HG03060 (cell line): ENCODE results near the gene LRFN2.

Source experiments
- ATAC-seq: cut with Tn5 transposase; IDR thresholded peaks from one replicate; pipeline ENCODE4 v1.9.1; 2021; ENCODE audit warnings: low read depth, moderate number of reproducible peaks; ENCODE audit not compliant: unreplicated experiment

LRFN2 gene

DNA sequence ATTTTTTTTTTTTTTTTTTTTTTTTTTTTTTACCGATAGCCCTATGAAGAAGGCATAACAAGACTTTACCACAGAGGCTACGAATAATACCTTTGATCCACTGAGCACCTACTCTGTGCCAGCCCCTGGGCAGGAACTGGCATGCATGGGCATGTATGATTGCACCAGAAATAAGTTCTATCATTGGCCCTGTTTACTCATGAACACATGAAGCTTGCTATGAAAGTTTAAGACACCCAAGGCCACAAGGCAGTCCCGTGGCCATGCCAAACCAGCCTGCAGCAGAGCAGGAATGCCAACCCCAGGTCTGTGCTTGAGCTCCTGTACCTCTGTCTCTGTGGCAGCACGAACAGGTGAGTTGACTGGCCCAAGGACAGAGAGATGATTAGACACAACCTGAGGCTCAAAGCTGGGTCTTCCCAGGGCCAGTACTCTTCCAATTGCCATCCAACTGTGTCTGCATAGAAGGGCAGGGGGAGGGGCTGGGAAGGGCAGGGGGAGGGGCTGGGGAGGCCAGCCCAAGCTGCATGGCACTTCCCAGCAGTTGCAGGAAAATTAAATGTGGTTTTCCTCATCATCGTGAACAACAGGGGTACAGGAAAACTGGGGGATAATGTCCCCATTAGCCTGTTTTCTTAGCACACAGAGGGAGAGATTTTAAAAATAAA, 63.5 kb downstream of the LRFN2 start:
- no peak for ATAC-seq

DNA sequence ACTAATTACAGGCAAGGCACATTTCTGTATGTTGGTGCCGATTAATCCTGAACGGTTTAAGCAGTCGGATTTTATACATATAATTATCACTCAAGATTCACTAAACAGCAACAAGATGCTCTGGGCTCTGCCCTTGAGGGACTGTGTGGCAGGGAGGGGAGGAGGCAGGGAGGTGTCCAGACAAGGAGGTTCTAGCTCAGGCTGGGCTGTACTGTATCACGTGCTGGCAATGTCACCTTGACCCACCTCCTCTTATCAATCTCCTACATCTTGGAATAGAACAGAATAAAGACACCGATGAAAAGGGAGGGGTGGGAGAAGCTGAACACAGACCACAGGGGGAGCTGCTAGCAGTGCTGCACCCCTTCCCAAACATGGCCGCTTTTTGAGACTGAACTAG, 65.7 kb downstream of the LRFN2 start:
- ATAC-seq: no peak

DNA sequence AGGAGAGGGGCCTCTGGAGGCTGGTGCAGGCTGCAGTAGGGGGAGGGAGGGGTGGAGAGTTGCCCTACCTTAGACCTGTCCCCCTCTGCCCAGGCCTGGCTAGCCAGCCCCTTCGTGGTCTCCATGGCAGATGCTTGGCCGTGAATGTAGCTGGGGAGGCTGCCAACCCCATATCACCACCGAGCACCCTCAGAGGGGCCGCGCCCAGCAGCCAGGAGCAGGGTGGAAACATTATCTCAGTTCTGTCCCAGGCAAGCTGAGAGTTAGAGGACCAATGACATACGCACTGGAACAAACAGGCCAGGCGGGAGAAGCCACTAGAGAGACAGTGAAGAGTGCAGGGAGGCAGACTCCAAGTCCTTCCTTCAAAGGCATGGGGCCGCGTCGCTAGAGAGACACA, 66.5 kb downstream of the LRFN2 start:
- no peak for ATAC-seq

DNA sequence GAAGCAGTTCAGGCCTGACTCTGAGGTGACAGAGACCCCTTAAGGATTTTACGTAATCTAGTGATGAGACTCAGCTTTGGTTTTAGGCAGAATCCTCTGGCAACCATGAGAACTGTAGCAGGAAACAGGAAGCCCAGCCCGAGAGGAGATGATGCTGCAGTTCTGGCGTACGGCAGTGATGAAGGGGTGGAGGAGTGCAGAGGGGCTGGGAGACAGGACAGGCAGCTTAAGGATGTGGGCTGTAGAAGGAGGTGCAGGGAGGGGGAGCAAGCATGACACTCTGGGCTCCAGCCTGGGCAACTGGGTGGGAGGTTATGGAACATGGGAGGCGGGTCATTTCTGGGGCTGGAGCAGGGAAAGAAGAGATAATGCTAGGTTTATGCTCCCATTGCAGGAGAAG, 67.1 kb downstream of the LRFN2 start:
- ATAC-seq: no peak

DNA sequence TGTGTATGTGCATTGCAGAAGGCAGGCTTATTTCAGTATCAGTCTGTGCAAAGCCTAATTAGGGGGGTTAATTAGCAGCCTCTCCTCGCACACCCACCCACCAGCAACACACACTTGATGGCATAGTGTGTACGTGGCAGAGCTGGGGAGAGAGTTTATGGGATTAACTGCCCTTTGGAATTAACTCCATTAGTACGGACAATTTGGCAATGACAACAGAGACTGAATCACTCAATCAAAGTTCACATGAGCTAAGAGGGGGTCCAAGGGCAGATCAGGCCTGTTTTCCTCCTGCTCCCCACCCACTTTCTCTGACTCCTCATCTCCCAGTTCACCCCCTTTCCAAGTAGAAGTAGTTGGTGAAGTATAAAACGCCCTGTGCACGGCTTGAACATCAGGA, 69.5 kb downstream of the LRFN2 start:
- no peak for ATAC-seq

DNA sequence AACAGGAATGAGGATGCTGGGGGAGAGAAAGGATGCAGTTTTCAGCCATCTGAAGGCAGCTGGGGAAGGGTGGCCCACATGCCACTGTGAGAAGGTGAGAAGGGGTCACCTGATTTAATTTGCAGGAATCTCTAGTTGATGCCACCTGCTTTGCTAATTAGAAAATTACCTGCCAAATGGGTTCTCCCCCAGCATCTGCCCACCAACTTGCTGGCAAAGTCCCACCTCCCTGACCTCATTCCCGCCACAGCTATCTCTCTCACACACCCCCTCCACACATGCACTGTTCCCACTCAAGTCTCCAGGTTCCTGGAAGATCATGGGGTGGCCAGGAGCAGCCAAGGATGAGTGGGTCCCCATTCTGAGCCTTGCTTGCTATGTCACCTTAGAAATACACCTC, 70.7 kb downstream of the LRFN2 start:
- no peak for ATAC-seq

DNA sequence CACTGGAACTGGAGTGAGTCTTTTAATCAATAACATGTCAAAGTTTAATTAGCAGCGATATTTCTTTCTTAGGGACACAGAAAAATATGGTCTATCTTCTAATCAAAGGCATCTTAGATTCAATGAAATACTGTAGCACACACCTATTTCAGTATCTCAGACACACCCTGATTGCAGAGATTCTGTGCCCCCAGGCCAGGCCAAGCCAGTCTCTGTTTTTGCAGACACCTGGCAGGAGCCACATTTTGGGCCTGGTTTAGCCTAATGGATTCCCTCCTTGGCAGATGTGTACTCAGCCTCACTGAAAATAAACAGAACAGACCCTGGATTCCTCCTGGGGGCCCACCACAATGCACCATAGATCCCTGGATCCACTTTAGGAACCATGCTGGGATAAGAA, 74.8 kb downstream of the LRFN2 start:
- no peak for ATAC-seq

DNA sequence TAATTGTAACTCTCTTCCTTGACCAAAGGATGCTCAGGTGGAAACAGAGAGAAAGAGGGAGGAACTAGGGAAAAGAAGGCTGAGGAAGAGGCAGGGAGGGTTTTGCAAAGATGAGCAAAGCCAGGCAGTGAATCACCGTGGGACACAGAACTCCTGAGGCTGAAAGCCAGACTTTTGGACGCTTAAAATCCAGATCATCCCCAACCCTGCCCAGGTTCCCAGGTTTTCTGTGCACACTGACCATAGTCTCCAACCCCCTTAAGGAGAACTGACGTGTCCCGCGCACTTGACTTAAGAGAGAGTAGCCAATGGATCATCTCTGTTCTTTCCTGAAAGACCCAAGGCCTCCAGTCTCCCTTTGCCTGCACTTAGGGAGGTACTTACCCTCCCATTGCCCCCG, 75.3 kb downstream of the LRFN2 start:
- no peak for ATAC-seq

DNA sequence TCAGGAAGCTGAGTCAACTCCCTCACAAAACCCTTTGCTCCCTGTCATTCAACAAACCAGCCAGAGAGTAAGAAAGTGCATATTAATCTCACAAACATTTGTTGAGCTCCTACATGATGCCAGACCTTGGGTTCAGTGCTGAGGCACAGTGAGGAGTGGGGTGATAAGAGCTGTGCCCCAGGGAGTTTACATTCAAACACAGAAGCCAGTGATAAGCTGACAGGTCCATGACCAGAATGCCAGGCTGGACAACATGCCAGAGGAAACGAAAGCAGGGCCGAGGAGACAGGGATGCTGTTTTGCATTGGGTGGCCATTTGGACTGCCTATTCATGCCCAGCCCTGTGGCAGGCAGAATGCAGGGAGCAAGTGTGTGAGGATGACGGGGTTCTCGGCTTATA, 76.7 kb downstream of the LRFN2 start:
- no peak for ATAC-seq

DNA sequence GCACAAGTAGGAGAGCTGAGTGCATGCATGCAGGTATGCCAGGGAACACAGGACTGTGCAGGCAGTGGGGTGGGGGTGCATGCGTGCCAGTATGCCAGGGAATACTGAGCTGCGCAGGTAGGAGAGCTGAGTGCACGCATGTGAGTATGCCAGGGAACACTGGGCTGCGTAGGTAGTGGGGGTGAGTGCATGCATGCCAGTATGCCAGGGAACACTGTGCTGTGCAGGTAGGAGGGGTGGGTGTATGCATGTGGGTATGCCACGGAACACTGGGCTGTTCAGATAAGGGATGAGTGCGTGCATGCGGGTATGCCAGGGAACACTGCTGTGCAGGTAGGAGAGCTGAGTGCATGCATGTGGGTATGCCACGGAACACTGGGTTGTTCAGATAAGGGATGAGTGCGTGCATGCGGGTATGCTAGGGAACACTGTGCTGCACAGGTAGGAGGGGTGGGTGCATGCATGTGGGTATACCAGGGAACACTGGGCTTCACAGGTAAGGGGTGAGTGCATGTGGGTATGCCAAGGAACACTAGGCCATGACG, 77.4 kb downstream of the LRFN2 start:
- ATAC-seq: no peak

DNA sequence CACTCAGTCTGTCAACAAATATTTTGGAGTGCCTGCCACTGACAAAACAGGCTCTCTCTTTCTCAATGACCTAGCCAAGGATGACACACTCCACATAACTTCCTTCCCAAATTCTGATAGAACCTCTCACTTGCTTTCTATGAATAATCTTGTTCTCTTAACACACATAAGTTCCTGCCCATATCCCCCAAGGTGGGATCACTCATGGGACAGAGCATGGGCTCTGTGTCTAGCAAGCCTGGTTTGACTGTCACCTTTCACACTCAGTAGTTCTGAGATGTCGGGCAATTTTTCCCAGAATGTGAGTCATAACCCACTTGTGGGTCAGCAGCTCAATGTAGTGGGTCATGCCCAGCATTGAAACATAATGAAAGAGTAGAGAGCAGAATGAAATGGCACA, 78.1 kb downstream of the LRFN2 start:
- no peak for ATAC-seq

DNA sequence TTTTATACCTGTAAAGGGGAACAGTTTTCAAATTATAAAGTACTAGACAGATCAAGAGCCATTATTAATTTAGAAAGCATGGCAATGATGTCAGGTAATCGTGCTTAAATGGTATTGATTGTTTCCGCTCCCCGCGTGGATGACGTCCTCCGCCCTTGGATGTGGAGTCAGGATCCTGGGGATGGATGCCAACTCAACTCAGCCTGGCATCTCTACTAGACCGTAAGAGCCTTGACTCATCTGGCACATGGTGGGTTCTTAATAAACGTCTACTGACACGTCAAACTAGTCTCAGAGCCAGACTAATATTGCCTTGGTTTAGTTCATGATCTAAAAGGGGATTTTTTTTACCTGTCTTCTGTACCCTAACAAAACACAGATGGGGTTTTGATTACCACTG, 80.2 kb downstream of the LRFN2 start:
- ATAC-seq: no peak

DNA sequence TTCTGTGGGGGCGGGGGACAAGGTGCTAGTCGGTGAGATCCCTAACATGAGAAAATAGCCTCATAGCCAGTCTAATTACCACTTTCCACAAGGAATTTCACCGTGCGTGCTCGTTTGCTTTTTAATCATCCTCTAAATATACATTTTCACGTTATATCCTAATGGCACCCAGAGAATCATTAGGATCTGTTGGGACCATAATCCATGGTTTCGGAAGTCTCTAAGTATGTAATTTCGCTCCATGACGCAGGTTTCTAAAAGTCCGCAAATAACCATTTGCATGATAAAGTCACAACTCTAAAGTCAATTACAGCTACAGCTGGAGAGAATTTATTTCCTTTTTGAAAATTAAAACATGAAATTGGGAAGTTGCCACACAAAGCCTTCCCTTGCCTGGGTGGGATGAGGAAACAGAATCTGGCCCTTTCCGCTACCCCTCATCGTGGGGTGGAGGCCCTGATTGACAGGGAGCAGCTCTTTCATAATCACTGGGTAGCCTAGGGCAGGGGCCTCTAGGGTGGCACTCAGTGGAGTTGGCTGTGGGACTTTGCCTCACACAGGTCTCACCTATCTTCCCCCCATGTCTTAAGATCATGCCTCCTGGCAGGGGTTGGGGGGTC, 81.9 kb downstream of the LRFN2 start:
- no peak for ATAC-seq

DNA sequence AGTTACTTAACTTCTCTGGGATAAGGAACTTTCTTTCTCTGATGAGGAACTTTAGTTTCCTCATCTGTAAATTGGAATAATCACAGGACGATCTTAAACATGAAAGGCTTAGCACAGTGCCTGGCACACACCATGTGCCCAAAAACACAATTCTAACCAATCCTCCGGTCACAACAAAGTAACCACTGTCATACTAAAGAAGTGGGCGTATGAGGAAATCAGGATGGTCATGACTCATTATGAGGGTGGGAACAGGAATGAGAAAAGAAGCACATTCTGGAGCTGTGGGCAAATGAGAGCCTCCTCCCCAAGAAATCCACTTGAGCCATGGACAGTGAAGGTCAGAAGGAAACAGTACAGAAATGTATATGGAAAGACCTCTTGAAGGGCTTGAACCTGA, 82.9 kb downstream of the LRFN2 start:
- no peak for ATAC-seq

DNA sequence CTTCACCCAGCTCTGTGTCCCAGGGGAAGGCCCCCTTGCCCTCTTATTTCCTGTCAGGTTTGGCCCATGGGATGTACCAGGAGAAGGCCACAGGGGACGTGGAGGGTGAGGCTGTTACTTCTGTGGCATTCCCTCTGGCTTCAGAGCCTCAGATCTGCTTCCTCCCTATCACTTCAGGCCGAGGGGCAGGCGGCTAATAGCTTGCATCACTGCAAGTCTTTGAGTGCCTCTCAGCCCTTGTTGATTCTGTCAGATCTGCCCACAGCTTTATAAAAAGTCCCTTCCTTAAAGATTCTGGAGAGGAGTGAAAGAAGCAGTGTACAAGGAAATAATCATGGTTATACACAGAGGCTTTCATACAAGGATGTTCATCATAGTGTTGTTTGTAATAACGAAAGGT, 86.9 kb downstream of the LRFN2 start:
- no peak for ATAC-seq

DNA sequence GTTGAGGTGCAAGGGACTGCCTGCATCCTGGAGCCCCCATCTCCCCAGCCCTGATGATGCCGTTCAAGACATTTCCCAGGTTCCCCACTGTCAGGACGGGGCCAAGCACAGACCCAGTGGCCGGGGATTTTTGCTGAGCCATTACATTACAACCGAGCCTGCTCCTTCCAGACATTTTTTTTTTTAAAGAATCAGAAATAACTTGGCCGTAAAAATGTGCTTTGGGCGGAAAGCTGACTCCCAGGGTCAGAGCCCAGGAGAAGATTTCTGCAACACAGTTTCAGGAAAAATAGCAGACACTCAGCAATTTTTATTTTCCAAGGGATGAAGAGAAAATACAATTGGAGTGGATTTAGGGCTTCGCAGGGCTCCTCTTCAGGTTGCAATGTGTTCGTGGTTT, 87.9 kb downstream of the LRFN2 start:
- no peak for ATAC-seq

DNA sequence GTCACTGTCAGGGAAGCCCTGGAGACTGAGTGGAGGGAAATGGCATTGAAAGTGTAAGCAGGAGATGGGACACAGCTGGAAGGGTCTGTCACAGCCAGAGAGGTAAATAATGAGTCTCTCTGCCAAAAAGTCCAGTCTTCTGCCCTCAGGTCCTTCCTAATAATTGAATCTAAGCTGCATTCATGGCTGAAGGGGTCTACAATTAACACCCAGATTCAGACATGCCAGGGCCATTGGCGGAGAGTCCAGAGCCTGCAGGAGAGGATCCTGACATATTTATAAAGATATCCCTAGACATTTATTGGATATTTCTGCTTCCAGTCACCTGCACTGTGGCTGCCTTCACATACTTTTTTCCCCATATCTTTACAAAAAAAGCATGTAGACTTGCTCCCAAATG, 89.0 kb downstream of the LRFN2 start:
- no peak for ATAC-seq

DNA sequence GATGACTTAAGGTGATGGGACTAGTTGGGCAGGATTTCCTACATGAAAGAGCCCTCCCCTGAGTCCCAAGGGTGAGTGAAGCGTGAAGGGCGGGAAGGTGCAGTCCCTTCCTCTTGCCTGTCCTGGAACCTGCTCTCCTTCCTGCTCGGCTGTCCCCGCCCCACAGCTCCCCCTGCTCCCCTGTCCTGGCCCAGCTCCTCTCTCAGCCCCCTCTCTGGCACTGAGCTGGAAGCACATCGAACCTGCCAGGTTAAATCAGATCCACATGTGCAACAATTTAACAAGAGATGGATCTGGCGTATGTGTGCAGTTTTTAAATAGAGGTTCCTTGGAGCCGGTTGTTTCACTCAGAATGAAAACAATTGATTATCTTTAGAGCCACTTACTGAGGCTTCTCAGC, 95.0 kb downstream of the LRFN2 start:
- ATAC-seq: no peak

DNA sequence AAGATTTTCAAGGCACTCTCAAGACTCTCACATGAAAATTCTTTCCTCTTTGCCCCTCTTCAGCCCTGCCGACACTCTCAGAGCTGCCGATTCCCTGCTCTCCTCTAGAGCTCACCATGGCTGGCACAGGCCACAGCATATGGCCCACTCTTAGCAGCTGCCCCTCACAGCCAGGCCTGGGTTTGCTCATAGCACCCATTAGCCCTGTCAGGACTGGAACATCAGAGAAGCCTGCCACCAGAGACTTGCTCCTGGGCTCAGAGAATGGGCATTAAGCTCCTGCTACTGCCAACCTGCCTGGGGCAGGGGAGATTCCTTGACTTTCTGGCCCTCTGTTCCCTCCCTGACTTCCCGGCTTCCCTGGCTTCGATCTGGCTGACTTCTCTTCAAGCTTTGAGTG, 96.7 kb downstream of the LRFN2 start:
- no peak for ATAC-seq

DNA sequence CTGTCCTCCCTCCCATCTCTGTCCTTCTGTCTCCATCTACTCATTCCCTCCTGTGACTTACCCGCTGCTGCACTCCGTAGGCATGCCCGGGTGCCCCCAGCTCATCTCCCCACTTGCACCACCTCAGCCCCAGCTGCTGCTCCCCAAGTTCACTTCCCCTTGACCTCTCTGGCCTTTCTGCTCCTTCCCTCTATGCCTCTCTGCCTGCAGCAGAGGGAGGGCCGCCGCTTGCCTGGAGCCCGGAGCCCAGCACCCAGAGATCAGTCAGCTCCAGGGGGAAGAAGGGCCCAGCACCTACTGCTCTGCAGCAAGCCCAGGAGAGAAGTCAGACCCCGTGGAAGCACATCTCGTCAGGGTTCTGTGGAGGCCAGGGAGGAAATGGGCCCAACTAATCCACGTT, 97.4 kb downstream of the LRFN2 start:
- no peak for ATAC-seq

DNA sequence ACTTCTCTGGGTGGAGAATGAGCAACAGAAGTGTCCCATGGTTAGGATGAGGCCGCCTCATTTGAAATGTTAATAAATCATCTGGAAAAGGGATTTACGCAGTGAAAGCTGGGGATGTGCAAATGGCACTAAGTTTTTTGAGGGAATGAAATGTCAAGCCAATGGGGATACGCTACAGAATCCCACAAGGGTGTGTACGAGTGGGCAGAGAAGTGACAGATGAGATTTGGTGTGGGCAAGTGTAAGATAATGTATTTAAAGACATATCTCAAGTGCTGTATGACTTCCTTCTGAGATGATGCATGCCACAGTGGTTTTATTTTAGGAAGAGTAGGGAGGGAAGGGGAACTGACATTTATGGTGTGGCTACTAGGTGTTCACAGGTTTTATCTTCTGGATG, 100.6 kb downstream of the LRFN2 start:
- no peak for ATAC-seq

DNA sequence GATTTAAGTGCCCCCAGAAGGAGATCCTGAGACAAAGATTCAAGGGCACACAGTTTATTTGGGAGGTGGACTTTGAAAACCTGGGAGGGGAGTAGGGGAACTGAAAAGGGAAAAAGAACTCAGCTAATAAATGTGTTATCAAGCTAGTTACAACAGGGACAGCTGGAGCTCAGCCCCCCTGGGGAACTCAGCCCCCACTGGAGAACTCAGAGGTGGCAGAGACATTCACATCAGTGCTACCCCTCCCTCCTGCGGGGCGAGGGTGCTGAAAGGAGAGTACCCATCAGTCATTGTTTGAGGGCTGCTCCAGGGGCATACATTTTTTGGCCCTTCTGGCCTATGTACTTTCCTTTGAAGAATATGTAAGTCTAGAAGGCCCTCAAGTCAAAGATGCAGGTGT, 101.4 kb downstream of the LRFN2 start:
- ATAC-seq: no peak

DNA sequence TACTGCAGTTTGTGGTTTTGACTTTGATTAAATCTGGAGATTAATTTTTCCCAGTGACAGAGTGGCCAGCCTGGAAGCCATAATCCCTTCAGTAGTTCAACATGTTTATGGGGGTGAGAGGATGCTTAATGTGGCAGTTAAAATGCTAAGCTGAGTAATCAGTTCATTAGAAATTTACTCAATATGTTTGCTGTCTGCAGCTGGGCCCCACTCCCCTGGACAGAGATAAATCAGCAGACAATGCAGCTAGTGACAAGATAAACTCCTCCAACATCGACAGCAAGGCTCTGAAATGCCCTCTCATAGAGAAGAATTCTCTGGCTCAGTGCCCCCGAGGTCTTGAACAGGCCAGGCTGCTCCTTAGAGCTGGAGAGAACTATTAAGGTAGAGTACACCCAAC, 101.9 kb downstream of the LRFN2 start:
- ATAC-seq: no peak
